GM12878 (cell line): ENCODE measurements around the gene MROH7. TPM values are rescaled to one million over a fixed set of nuclear protein-coding genes. Genes with fewer than 3 reads are reported as not detected.

Source experiments
- CREM ChIP-seq: IDR thresholded peaks from 2 replicates; pipeline ENCODE4 v1.6.1; 2014; ENCODE audit warnings: antibody characterized with exemption, low read depth
- DPF2 ChIP-seq: fragments of 450-650 bp; IDR thresholded peaks from 2 replicates; pipeline ENCODE4 v1.6.1; 2017; ENCODE audit warnings: mild to moderate bottlenecking
- FOXK2 ChIP-seq: fragments of 450-650 bp; IDR thresholded peaks from 2 replicates; pipeline ENCODE4 v1.6.1; 2017; ENCODE audit warnings: mild to moderate bottlenecking, moderate library complexity
- HCFC1 ChIP-seq: fragments of 150-350 bp; IDR thresholded peaks from 2 replicates; pipeline ENCODE4 v1.6.1; 2014; ENCODE audit warnings: low read length
- HDAC2 ChIP-seq: fragments of 200-600 bp; sonication (generic); IDR thresholded peaks from 2 replicates; pipeline ENCODE4 v1.6.1; 2017
- LARP7 ChIP-seq: fragments of 450-650 bp; IDR thresholded peaks from 2 replicates; pipeline ENCODE4 v1.6.1; 2017; ENCODE audit warnings: mild to moderate bottlenecking
- MLLT1 ChIP-seq: fragments of 450-650 bp; IDR thresholded peaks from 2 replicates; pipeline ENCODE4 v1.6.1; 2016; ENCODE audit warnings: mild to moderate bottlenecking
- MYC ChIP-seq: IDR thresholded peaks from 2 replicates; pipeline ENCODE4 v1.6.1; 2011; ENCODE audit warnings: mild to moderate bottlenecking, low read length, moderate library complexity, inconsistent platforms; ENCODE audit not compliant: insufficient read depth, insufficient replicate concordance, insufficient read length, severe bottlenecking
- NBN ChIP-seq: fragments of 450-650 bp; IDR thresholded peaks from 2 replicates; pipeline ENCODE4 v1.6.1; 2016
- PBX3 ChIP-seq: IDR thresholded peaks from 2 replicates; pipeline ENCODE4 v1.6.1; 2011; ENCODE audit warnings: mild to moderate bottlenecking, low read depth, low read length, moderate library complexity; ENCODE audit not compliant: insufficient replicate concordance
- RELA ChIP-seq: fragments of 450-650 bp; IDR thresholded peaks from 2 replicates; pipeline ENCODE4 v1.8.0; 2014; ENCODE audit warnings: borderline replicate concordance; ENCODE audit not compliant: partially characterized antibody
- RELB ChIP-seq: fragments of 450-650 bp; IDR thresholded peaks from 2 replicates; pipeline ENCODE4 v1.6.1; 2017; ENCODE audit warnings: low read depth, mild to moderate bottlenecking, moderate library complexity
- SKIL ChIP-seq: fragments of 450-650 bp; IDR thresholded peaks from 2 replicates; pipeline ENCODE4 v1.6.1; 2017; ENCODE audit warnings: mild to moderate bottlenecking, low read depth, inconsistent platforms; ENCODE audit not compliant: poor library complexity, severe bottlenecking
- SP1 ChIP-seq: IDR thresholded peaks from one replicate; pipeline ENCODE4 v1.6.1; 2011; ENCODE audit warnings: low read depth, low read length
- TCF12 ChIP-seq: IDR thresholded peaks from 2 replicates; pipeline ENCODE4 v1.6.1; 2011; ENCODE audit warnings: low read depth, mild to moderate bottlenecking, low read length
- TCF3 ChIP-seq: IDR thresholded peaks from 2 replicates; pipeline ENCODE4 v1.6.1; 2012; ENCODE audit warnings: low read depth, mild to moderate bottlenecking, low read length, borderline replicate concordance; ENCODE audit not compliant: insufficient read depth
- ZBTB11 ChIP-seq: fragments of 450-650 bp; formaldehyde crosslinking; IDR thresholded peaks from 2 replicates; pipeline ENCODE4 v1.5.0; 2022; ENCODE audit warnings: mild to moderate bottlenecking, missing genetic modification characterization
- ZNF24 ChIP-seq: fragments of 450-650 bp; IDR thresholded peaks from 2 replicates; pipeline ENCODE4 v1.6.1; 2017; ENCODE audit warnings: antibody characterized with exemption, mild to moderate bottlenecking
- ZSCAN29 ChIP-seq: fragments of 450-650 bp; IDR thresholded peaks from 2 replicates; pipeline ENCODE4 v1.6.1; 2017; ENCODE audit warnings: mild to moderate bottlenecking, moderate library complexity
- polyA plus RNA-seq, 11 experiments: library from polyadenylated mRNA; depleted of rRNA in 4 of 11; unstranded in 6 of 11; stranded (reverse) in 5 of 11; fragments of >200 nt; fragmentation: Nextera tagmentation in 4 of 11; fragmentation: Illumina TruSeq in 1 of 11; extraction: Ambion mirVana in 4 of 11; extraction: Trizol in 1 of 11; gene quantifications; 1 replicate in 1 of 11; 2 replicates in 10 of 11; pipeline versions ENCODE4 v1.2.1 to v1.2.3, GENCODE V29; 2011 to 2016; ENCODE audit warnings: inconsistent platforms in 2 of 11, missing spikeins in 2 of 11, low read depth in 1 of 11
- total RNA-seq, 4 experiments: library from RNA; depleted of rRNA in 3 of 4; stranded (reverse); fragments of >200 nt in 3 of 4; fragmentation: Illumina TruSeq in 1 of 4; extraction: Trizol in 1 of 4; gene quantifications; 2 replicates each; pipeline versions ENCODE4 v1.2.1 to v1.2.3, GENCODE V29; 2013 to 2021

Gene MROH7
- total and polyA plus RNA-seq, 10 of the 15 experiments (the other 5 are each of a cell fraction or from before 2014, with no cell fraction given): 0.11 TPM; not detected in 9

GRCh38 chr1:54715493-54716298 is 74.1 kb downstream of the MROH7 start, which contains the start of gene TTC4 (continued):
- TF ChIP-seq RELB: peak; percentile 90
- peak; percentile 92 for TF ChIP-seq SP1
- peak; percentile 74 for TF ChIP-seq MYC
- TF ChIP-seq PBX3: no peak
- peak; percentile 24; the same call in 1 of the 2 replicates for TF ChIP-seq MLLT1
- TF ChIP-seq ZNF24: peak; percentile 82
- no peak for TF ChIP-seq HDAC2
- TF ChIP-seq TCF12: no peak
- TF ChIP-seq CREM: peak; percentile 62
- TF ChIP-seq ZSCAN29: no peak
- TF ChIP-seq SKIL: no peak
- TF ChIP-seq LARP7: peak; percentile 90
- TF ChIP-seq RELA: peak; percentile 87
- TF ChIP-seq DPF2: 0 out of 2 replicates have a peak, but pooled peaks have one; percentile 38
- TF ChIP-seq HCFC1: peak; percentile 85
- peak; percentile 79; the same call in 1 of the 2 replicates for TF ChIP-seq TCF3
- peak; percentile 97 for TF ChIP-seq ZBTB11 (CRISPR knock-in tag)
- TF ChIP-seq NBN: peak; percentile 75
- TF ChIP-seq FOXK2: no peak
